Endothelial cell of umbilical vein (primary cell): Measurements from ENCODE around the gene IQCH. TPM values are rescaled to one million over a fixed set of nuclear protein-coding genes. Genes with fewer than 3 reads are reported as not detected.

ENCODE experiments used
- BruUV-seq: library from RNA; stranded (reverse); fragments of 400-500 nt; replicated peaks from 2 replicates; lab custom pipeline; 2021; lab: Mats Ljungman, UMichigan
- CTCF ChIA-PET: fragments of 300-600, 350-600 bp; sonication (Branson Sonifier 250); formaldehyde crosslinking; loops from one replicate; lab custom pipeline; 2021; ENCODE audit warnings: antibody characterized with exemption, inconsistent platforms; lab: Charles Lee
- POLR2A ChIA-PET: fragments of 300-600, 350-600 bp; sonication (Branson Sonifier 250); formaldehyde crosslinking; loops from one replicate; lab custom pipeline; 2021; ENCODE audit warnings: antibody characterized with exemption, inconsistent platforms; lab: Charles Lee
- DNase-seq: peaks from one replicate; pipeline ENCODE4 v3.0.0-alpha.2; 2011; ENCODE audit warnings: low read depth, low spot score
- FAIRE-seq: peaks from 2 replicates; lab custom pipeline; 2011; peaks lifted over from hg19 to GRCh38; lab: Jason Lieb, UNC
- H2AFZ ChIP-seq: 2 replicates; pipeline ENCODE4 v1.6.0; 2012; ENCODE audit warnings: low read depth, low read length, control low read depth, inconsistent platforms
- H3K27ac ChIP-seq: 2 replicates; pipeline ENCODE4 v1.5.1; 2011; ENCODE audit warnings: low read depth, mild to moderate bottlenecking, control low read depth, low read length, moderate library complexity; ENCODE audit not compliant: insufficient read depth
- H3K27me3 ChIP-seq, 2 experiments: 2 replicates each; pipeline versions ENCODE4 v1.6.0 to v1.6.1; 2011; ENCODE audit warnings: low read length in 2 of 2, mixed read lengths in 1 of 2; ENCODE audit not compliant: control insufficient read depth in 2 of 2, insufficient read depth in 2 of 2
- H3K36me3 ChIP-seq, 2 experiments: 2 replicates in 1 of 2; 3 replicates in 1 of 2; pipeline ENCODE4 v1.5.1; 2011; ENCODE audit warnings: low read length in 2 of 2, mild to moderate bottlenecking in 1 of 2, moderate library complexity in 1 of 2; ENCODE audit not compliant: control insufficient read depth in 2 of 2, insufficient read depth in 2 of 2; ENCODE audit errors: extremely low read depth in 1 of 2
- H3K4me1 ChIP-seq: 3 replicates; pipeline ENCODE4 v1.5.1; 2011; ENCODE audit warnings: mild to moderate bottlenecking, low read length; ENCODE audit not compliant: control insufficient read depth, insufficient read depth; ENCODE audit errors: extremely low read depth
- H3K4me2 ChIP-seq: 2 replicates; pipeline ENCODE4 v1.6.1; 2011; ENCODE audit warnings: low read length, control low read depth, mixed read lengths; ENCODE audit not compliant: insufficient read depth
- H3K4me3 ChIP-seq, 3 experiments: fragments of 200-600 bp in 1 of 3; sonication (generic), shearing (Covaris generic) in 1 of 3; replicated peaks in 1 of 3; 2 replicates each; pipeline ENCODE4 v1.5.1; 2011 to 2016; ENCODE audit warnings: control low read depth in 3 of 3, low read length in 3 of 3, mild to moderate bottlenecking in 2 of 3, inconsistent platforms in 1 of 3, low read depth in 1 of 3, moderate library complexity in 1 of 3; ENCODE audit not compliant: insufficient read depth in 1 of 3
- H3K79me2 ChIP-seq: 2 replicates; pipeline ENCODE4 v1.6.0; 2012; ENCODE audit warnings: low read length, inconsistent platforms; ENCODE audit not compliant: control insufficient read depth, insufficient read depth
- H3K9ac ChIP-seq: replicated peaks from 2 replicates; pipeline ENCODE3; 2011; ENCODE audit warnings: low read length, control low read depth; ENCODE audit not compliant: insufficient read depth; ENCODE audit errors: extremely low read depth
- H3K9me1 ChIP-seq: replicated peaks from 3 replicates; pipeline ENCODE4 v1.6.0; 2011; ENCODE audit warnings: mild to moderate bottlenecking, low read length; ENCODE audit not compliant: control insufficient read depth, insufficient read depth; ENCODE audit errors: extremely low read depth
- H3K9me3 ChIP-seq: replicated peaks from 2 replicates; pipeline ENCODE4 v1.5.1; 2012; ENCODE audit warnings: low read length, inconsistent platforms; ENCODE audit not compliant: control insufficient read depth, insufficient read depth
- H4K20me1 ChIP-seq: replicated peaks from 2 replicates; pipeline ENCODE3; 2011; ENCODE audit warnings: mild to moderate bottlenecking, low read length; ENCODE audit not compliant: control insufficient read depth, insufficient read depth; ENCODE audit errors: extremely low read depth
- EZH2 ChIP-seq: IDR thresholded peaks from 2 replicates; pipeline ENCODE4 v1.6.1; 2012; ENCODE audit warnings: borderline replicate concordance, low read depth, mild to moderate bottlenecking, moderate library complexity, low read length, inconsistent platforms; ENCODE audit not compliant: severe bottlenecking
- GATA2 ChIP-seq: IDR thresholded peaks from 2 replicates; pipeline ENCODE4 v1.7.0; 2011; ENCODE audit warnings: low read depth, mild to moderate bottlenecking, moderate library complexity, mixed read lengths, low read length; ENCODE audit not compliant: insufficient read length, insufficient read depth
- MYC ChIP-seq: IDR thresholded peaks from one replicate; pipeline ENCODE4 v1.6.1; 2011; ENCODE audit warnings: mild to moderate bottlenecking, low read depth, low read length
- dilution Hi-C: fragments of 300-500 bp; cut with MboI; formaldehyde crosslinking; loops from one replicate; pipeline ENCODE4 v1.15.0; 2019; ENCODE audit warnings: low sequenced_read_pairs; ENCODE audit not compliant: extremely low pct_ligation_motif_present
- intact Hi-C: fragments of 100-400 bp; cut with micrococcal nuclease; formaldehyde crosslinking; loops from one replicate; pipeline ENCODE4 v1.10.0; 2022
- polyA plus RNA-seq, 4 experiments: library from polyadenylated mRNA; depleted of rRNA in 3 of 4; stranded (reverse) in 3 of 4; unstranded in 1 of 4; fragments of >200 nt; gene quantifications; 2 replicates each; pipeline versions ENCODE4 v1.2.1 to v1.2.3, GENCODE V29; 2011 to 2012; ENCODE audit warnings: missing spikeins in 1 of 4
- total RNA-seq: library from RNA; stranded (reverse); gene quantifications from 2 replicates; pipeline ENCODE4 v1.2.3, GENCODE V29; 2021
- TF ChIP-seq, protein P1 (sequence below), 2 donors: IDR thresholded peaks; 1 replicate in 1 of 2; 2 replicates in 1 of 2; pipeline ENCODE4 v1.5.1; 2011; ENCODE audit warnings: low read length in 2 of 2, mild to moderate bottlenecking in 2 of 2, moderate library complexity in 2 of 2, control low read depth in 1 of 2, inconsistent platforms in 1 of 2, low read depth in 1 of 2; ENCODE audit not compliant: insufficient read depth in 1 of 2; ENCODE audit errors: extremely low read depth in 1 of 2

IQCH gene
- total and polyA plus RNA-seq, 2 donors (not counting 3 experiments of a cell fraction or from before 2014, with no cell fraction given), result 0.29 to 0.51 TPM

DNA sequence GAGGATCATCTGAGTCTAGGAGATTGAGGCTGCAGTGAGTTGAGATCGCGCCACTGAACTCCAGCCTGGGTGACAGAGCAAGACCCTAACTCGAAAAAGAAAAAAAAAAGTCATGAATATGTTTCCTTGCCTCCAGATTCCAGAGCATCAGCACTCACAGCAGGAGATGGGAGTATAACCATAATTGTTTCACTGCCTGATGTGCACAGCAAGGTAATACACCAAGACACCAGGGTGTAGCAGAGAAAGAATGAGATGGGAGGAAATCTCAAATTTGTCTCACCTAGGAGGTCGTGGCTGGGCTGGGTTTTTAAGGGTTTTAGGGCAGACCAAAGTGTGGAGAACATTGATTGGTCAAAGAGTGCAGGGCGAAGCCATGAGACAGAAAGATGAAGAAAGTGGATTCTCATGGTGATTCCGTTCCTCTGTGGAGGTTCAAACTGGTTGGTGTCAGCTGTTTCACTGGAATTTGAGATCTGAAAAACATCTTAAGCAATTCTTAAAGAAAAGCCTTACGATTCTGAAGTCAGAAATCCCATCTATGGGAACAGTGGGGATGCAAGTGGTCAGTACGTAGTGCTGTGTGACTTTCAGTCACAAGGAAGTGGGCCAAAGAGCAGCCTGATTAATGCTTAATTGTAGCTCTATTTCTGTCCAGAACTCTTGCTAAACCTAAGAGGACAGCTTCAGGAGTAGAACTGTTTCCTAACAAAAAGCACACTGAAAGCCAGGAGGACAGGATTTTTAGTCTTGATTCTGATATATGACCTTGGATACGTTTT, 258.5 kb downstream of the IQCH start:
- H4K20me1 ChIP-seq, result no peaks in the 10 kb centered on the region
- no peaks in the 10 kb centered on the region for H3K9me1 ChIP-seq

DNA sequence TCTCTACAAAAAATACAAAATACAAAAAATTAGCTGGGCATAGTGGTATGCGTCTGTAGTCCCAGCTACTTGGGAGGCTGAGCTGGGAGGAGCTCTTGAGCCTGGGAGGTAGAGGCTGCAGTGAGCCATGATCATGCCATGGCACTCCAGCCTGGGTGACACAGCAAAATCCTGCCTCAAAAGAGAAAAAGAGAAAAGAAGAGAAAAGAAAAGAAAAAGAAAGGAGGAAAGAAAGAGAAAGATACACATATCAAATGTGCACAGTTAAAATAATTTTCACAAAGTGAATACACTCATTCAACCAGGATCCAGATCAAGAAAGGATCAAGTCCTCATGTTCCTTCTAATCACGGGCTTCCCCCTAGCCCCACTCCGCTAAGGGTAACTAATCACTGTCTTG, 260.5 kb downstream of the IQCH start:
- Histone ChIP-seq H3K27me3 (no peaks in the 10 kb centered on the region), H3K9me3 (no peaks in the 10 kb centered on the region), H3K27ac (no peak overlapping the region), H3K36me3 (no peaks in the 10 kb centered on the region), H3K4me1 (no peaks in the 10 kb centered on the region), H3K9me1 (no peaks in the 10 kb centered on the region), H3K4me2 (no peak overlapping the region), H3K79me2 (no peaks in the 10 kb centered on the region), H4K20me1 (no peaks in the 10 kb centered on the region), H3K4me3 (no peak overlapping the region), H2AFZ (no peak overlapping the region), H3K9ac (no peak overlapping the region)
- no TSS peak for BruUV-seq
- dilution Hi-C loops (no loop called here), intact Hi-C loops (no loop called here)
- ChIA-PET POLR2A (no interaction called here), CTCF (no interaction called here)
- FAIRE-seq (no peak), DNase-seq (no peak)
- TF ChIP-seq, protein P1, sequence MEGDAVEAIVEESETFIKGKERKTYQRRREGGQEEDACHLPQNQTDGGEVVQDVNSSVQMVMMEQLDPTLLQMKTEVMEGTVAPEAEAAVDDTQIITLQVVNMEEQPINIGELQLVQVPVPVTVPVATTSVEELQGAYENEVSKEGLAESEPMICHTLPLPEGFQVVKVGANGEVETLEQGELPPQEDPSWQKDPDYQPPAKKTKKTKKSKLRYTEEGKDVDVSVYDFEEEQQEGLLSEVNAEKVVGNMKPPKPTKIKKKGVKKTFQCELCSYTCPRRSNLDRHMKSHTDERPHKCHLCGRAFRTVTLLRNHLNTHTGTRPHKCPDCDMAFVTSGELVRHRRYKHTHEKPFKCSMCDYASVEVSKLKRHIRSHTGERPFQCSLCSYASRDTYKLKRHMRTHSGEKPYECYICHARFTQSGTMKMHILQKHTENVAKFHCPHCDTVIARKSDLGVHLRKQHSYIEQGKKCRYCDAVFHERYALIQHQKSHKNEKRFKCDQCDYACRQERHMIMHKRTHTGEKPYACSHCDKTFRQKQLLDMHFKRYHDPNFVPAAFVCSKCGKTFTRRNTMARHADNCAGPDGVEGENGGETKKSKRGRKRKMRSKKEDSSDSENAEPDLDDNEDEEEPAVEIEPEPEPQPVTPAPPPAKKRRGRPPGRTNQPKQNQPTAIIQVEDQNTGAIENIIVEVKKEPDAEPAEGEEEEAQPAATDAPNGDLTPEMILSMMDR (IDR thresholded peaks at IDR 0.05; ENCODE audit: extremely low read depth in 1 of 2, insufficient read depth in 1 of 2, low read depth in 1 of 2, low read length in 2 of 2), result no peak
- TF ChIP-seq MYC, result no peak
- TF ChIP-seq EZH2, result no peak

More for the DNA sequence above, 258.5 kb downstream of the IQCH start:
- no peak overlapping the region for H3K4me2 ChIP-seq
- POLR2A ChIA-PET, result no interaction called here
- H3K4me1 ChIP-seq, result no peaks in the 10 kb centered on the region
- H2AFZ ChIP-seq, result no peak overlapping the region
- TF ChIP-seq GATA2, result no peak
- H3K4me3 ChIP-seq, result no peak overlapping the region
- H3K27me3 ChIP-seq, result no peaks in the 10 kb centered on the region
- FAIRE-seq (no peak), DNase-seq (no peak)
- BruUV-seq, result no TSS peak
- no peak overlapping the region for H3K27ac ChIP-seq
- intact Hi-C loops, result no loop called here
- H3K9me3 ChIP-seq, result no peaks in the 10 kb centered on the region
- no peak overlapping the region for H3K9ac ChIP-seq
- H3K36me3 ChIP-seq, result no peaks in the 10 kb centered on the region
- dilution Hi-C loops, result no loop called here
- CTCF ChIA-PET, result interaction anchor here (0.6 kb wide), 1 partner anchor 10 kb away, joined by 3 read pairs; no protein-coding TSS in a partner anchor
- H3K79me2 ChIP-seq, result no peaks in the 10 kb centered on the region
